ENCODE data around the gene CORO1C. TPM values are rescaled to one million over a fixed set of nuclear protein-coding genes. Genes with fewer than 3 reads are reported as not detected.

CORO1C gene
- total RNA-seq, 6 donors from 2014 or later: 154 to 297 (median 223) TPM

DNA sequence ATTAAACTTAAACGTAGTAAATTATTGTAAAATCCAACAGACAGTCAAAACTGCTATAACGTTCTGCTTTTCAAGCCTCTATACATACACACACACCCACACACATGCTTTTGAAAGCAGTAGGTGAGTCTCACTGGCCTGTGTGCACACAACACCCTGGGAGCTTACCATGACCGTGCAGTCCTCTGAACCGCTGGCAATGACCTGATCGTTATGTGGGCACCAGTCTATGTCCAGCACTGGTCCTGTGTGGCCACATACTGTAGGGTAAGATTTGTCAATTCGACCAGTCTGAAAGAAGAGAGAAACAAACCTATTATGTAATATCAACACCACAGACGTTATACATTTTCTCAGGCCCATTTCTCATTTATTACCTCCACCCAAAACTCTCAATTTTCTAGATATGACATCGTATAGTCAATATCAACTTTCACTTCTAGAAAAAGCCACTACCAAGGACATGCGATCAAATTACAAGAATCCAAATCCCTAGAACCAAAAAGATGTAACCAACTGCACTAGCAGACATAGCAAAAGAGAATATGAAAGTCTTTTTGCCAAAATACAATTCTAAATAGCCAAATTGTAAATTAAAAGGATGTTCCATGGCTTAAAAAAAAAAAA is 53.1 kb downstream of the CORO1C start:
- 86 to 89% methylated on average over 9 of the region's 9 CpGs for WGBS, 2 donors
- TF ChIP-seq, protein P1, sequence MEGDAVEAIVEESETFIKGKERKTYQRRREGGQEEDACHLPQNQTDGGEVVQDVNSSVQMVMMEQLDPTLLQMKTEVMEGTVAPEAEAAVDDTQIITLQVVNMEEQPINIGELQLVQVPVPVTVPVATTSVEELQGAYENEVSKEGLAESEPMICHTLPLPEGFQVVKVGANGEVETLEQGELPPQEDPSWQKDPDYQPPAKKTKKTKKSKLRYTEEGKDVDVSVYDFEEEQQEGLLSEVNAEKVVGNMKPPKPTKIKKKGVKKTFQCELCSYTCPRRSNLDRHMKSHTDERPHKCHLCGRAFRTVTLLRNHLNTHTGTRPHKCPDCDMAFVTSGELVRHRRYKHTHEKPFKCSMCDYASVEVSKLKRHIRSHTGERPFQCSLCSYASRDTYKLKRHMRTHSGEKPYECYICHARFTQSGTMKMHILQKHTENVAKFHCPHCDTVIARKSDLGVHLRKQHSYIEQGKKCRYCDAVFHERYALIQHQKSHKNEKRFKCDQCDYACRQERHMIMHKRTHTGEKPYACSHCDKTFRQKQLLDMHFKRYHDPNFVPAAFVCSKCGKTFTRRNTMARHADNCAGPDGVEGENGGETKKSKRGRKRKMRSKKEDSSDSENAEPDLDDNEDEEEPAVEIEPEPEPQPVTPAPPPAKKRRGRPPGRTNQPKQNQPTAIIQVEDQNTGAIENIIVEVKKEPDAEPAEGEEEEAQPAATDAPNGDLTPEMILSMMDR (IDR thresholded peaks at IDR 0.05): no peak
- TF ChIP-seq POLR2A (IDR thresholded peaks at IDR 0.05) (no peak), POLR2AphosphoS5 (IDR thresholded peaks at IDR 0.05) (no peak), EP300 (IDR thresholded peaks at IDR 0.05) (no peak)
- Histone ChIP-seq H3K4me3 (no peak overlapping the region), H3K27me3 (no peaks in the 10 kb centered on the region), H3K4me1 (peaks cover 0 to 4% (median 0%) of the 10 kb centered on the region in 4 donors), H3K36me3 (peaks cover 0 to 40% (median 4%) of the 10 kb centered on the region in 4 donors), H3K27ac (no peak overlapping the region), H3K9me3 (no peaks in the 10 kb centered on the region)
- ATAC-seq (ENCODE audit: low FRiP score in 2 of 2): no peak
- no peak for DNase-seq

DNA sequence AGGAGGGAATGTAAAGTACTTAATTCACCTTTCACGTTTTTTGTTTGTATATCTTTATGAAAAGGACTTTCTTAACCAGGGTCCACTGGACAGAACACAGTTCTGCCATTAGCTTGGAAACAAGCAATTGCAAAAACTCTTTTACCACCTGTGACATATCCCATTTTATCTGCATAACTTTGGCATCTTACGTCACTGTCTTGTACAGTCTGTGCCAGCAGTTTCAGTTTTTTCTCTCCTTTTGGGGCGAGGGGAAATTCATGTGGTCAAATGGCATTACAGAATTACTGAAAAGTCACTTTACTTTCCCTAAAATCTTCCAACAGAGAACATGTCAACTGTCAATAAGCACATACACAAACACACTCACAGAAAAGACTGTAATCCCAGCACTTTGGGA is 53.9 kb downstream of the CORO1C start:
- DNase-seq (no peak), ATAC-seq (ENCODE audit: low FRiP score in 2 of 2) (no peak)
- peaks cover 0 to 42% (median 6%) of the 10 kb centered on the region in 4 donors for H3K36me3 ChIP-seq
- TF ChIP-seq POLR2A (IDR thresholded peaks at IDR 0.05): no peak
- TF ChIP-seq, protein P1 (IDR thresholded peaks at IDR 0.05): no peak
- no peak for TF ChIP-seq EP300 (IDR thresholded peaks at IDR 0.05)
- TF ChIP-seq POLR2AphosphoS5 (IDR thresholded peaks at IDR 0.05): no peak
- H3K27ac ChIP-seq: no peak overlapping the region
- peaks cover 0 to 4% (median 0%) of the 10 kb centered on the region in 4 donors for H3K4me1 ChIP-seq
- no peaks in the 10 kb centered on the region for H3K9me3 ChIP-seq
- no peaks in the 10 kb centered on the region for H3K27me3 ChIP-seq
- H3K4me3 ChIP-seq: no peak overlapping the region
- 85 to 86% methylated on average over 3 of the region's 3 CpGs for WGBS, 2 donors

DNA sequence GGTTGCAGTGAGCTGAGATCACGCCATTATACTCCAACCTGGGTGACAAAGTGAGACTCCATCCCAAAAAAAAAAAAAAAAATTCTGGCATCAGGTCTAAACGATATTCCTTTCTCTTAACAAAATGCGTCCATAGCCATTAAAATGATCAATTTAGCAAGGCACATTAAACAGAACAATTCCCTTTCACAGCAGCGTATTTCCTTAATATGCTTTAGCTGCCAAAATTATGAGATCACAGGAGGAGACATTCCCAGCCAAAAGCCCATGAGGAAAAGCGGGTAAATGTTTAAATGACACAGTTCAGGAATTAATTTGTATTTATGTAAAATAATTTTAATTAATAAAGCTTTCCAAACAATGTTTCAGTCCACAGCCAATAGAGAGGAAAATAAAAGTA is 54.6 kb downstream of the CORO1C start:
- 88 to 90% methylated on average over 5 of the region's 5 CpGs for WGBS, 2 donors
- TF ChIP-seq POLR2A (IDR thresholded peaks at IDR 0.05) (no peak), EP300 (IDR thresholded peaks at IDR 0.05) (no peak), POLR2AphosphoS5 (IDR thresholded peaks at IDR 0.05) (no peak)
- TF ChIP-seq, protein P1 (IDR thresholded peaks at IDR 0.05): no peak

DNA sequence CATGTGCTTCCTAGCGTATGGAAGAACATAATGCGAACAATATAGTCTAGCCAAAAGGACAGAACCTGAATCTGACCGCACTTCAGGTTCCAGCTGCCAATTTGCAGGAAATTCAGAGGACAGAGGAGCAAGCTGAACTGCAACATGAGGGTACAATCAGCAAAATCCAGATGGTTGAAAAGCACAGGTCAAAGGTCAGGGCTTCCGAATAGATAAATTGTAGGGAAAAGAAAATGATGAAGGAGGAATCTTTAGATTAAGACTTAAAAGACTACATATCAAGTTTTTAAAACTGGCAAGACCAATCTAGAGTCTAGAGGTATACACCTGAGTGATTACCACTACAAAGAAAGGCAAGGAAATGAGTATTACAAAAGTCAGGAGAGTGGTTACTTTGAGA is 55.5 kb downstream of the CORO1C start:
- TF ChIP-seq POLR2AphosphoS5 (IDR thresholded peaks at IDR 0.05) (no peak), EP300 (IDR thresholded peaks at IDR 0.05) (no peak), POLR2A (IDR thresholded peaks at IDR 0.05) (no peak)
- TF ChIP-seq, protein P1 (IDR thresholded peaks at IDR 0.05): no peak
- Histone ChIP-seq H3K36me3 (peaks cover 0 to 42% (median 6%) of the 10 kb centered on the region in 4 donors), H3K4me3 (no peak overlapping the region), H3K9me3 (no peaks in the 10 kb centered on the region), H3K4me1 (peaks cover 0 to 4% (median 0%) of the 10 kb centered on the region in 4 donors), H3K27me3 (no peaks in the 10 kb centered on the region), H3K27ac (no peak overlapping the region)
- ATAC-seq (ENCODE audit: low FRiP score in 2 of 2) (no peak), DNase-seq (no peak)
- 92% methylated on average over 4 of the region's 4 CpGs for WGBS, 2 donors

More for the DNA sequence above, 54.6 kb downstream of the CORO1C start:
- Histone ChIP-seq H3K4me3 (no peak overlapping the region), H3K36me3 (peaks cover 0 to 42% (median 6%) of the 10 kb centered on the region in 4 donors), H3K27ac (no peak overlapping the region), H3K4me1 (peaks cover 0 to 4% (median 0%) of the 10 kb centered on the region in 4 donors), H3K9me3 (no peaks in the 10 kb centered on the region), H3K27me3 (no peaks in the 10 kb centered on the region)
- ATAC-seq (ENCODE audit: low FRiP score in 2 of 2) (no peak), DNase-seq (no peak)

DNA sequence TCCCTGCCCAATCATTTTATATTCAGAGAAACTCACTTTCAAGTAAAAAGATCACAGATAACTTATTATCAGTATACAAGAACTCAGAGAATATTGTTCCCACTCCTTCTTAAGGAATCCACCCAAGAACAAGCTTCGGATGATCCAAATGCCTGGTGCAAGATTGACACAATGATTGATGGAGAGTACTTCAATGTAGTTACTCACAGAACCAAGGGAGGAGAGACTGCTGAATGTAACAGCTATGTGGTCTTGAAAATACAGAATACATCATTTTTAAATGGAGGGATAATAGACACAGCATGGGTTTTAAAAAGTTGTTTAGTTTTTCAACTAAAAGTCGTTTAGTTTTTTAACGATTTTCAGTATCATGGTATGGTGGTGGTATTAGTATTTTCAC is 59.3 kb downstream of the CORO1C start:
- 77 to 88% methylated on average over 3 of the region's 3 CpGs for WGBS, 2 donors
- DNase-seq: no peak
- no peaks in the 10 kb centered on the region for H3K27me3 ChIP-seq
- no peak overlapping the region for H3K27ac ChIP-seq
- TF ChIP-seq, protein P1 (IDR thresholded peaks at IDR 0.05): no peak
- H3K36me3 ChIP-seq: peaks cover 0 to 31% (median 4%) of the 10 kb centered on the region in 4 donors
- no peak overlapping the region for H3K4me3 ChIP-seq
- ATAC-seq (ENCODE audit: low FRiP score in 2 of 2): no peak
- H3K4me1 ChIP-seq: peaks cover 11 to 19% (median 14%) of the 10 kb centered on the region in 4 donors
- H3K9me3 ChIP-seq: no peaks in the 10 kb centered on the region
